ENCODE results near the gene TTC33.

- no peak for TF ChIP-seq SUZ12 (IDR thresholded peaks at IDR 0.05; ENCODE audit: extremely low read depth, insufficient read depth, insufficient read length)
- TF ChIP-seq ZNF274 (IDR thresholded peaks at IDR 0.05; ENCODE audit: low read depth, low read length): no peak
Measured at GRCh38 chr5:40734986-40735385, 20.8 kb downstream of the TTC33 start.

Measured in NT2/D1 (cell line).